Cardiac muscle cell (in vitro differentiated cells and primary cell): ENCODE results near the gene SNX25. TPM values are rescaled to one million over a fixed set of nuclear protein-coding genes. Genes with fewer than 3 reads are reported as not detected.

Experiments used
- DNase-seq, 2 donors: peaks; one replicate each; pipeline versions ENCODE4 v3.0.0 to v3.0.0-alpha.2; 2010 to 2017; ENCODE audit warnings: low read depth in 1 of 2, low spot score in 1 of 2
- H3K27ac ChIP-seq: fragments of 200-600 bp; sonication (generic); 2 replicates; pipeline ENCODE4 v1.5.1; 2016
- H3K27me3 ChIP-seq: fragments of 200-600 bp; sonication (generic); 2 replicates; pipeline ENCODE4 v1.6.0; 2016; ENCODE audit warnings: control low read depth
- H3K36me3 ChIP-seq: fragments of 200-600 bp; sonication (generic); 2 replicates; pipeline ENCODE4 v1.5.1; 2016; ENCODE audit warnings: control low read depth
- H3K4me1 ChIP-seq: fragments of 200-600 bp; sonication (generic); 2 replicates; pipeline ENCODE4 v1.8.1; 2017; ENCODE audit warnings: low read depth, mild to moderate bottlenecking, mixed run types
- H3K4me3 ChIP-seq: fragments of 200-600 bp; sonication (generic); 2 replicates; pipeline ENCODE4 v1.5.1; 2016; ENCODE audit warnings: mild to moderate bottlenecking
- H3K9me3 ChIP-seq: fragments of 200-600 bp; sonication (generic); 2 replicates; pipeline ENCODE4 v1.5.1; 2017; ENCODE audit warnings: low read depth, mild to moderate bottlenecking, control low read depth
- CTCF ChIP-seq: IDR thresholded peaks from 2 replicates; pipeline ENCODE4 v1.5.1; 2012; ENCODE audit warnings: low read depth, mild to moderate bottlenecking, low read length
- polyA plus RNA-seq: library from polyadenylated mRNA; unstranded; fragments of >200 nt; fragmentation: Nextera tagmentation; extraction: Ambion mirVana; gene quantifications from 2 replicates; pipeline ENCODE4 v1.2.1, GENCODE V29; 2016
- total RNA-seq: library from RNA; depleted of rRNA; stranded (reverse); fragments of >200 nt; gene quantifications from 2 replicates; pipeline ENCODE4 v1.2.3, GENCODE V29; 2016

SNX25 gene
- total and polyA plus RNA-seq, 2 experiments from 2014 or later, result 19.7 to 20.9 TPM

- H3K27ac ChIP-seq, result no peak overlapping the region
- no peak for TF ChIP-seq CTCF
- peaks cover 8% of the 10 kb centered on the region for H3K4me1 ChIP-seq
- H3K27me3 ChIP-seq, result no peaks in the 10 kb centered on the region
- no peak overlapping the region for H3K4me3 ChIP-seq
- peaks cover 4% of the 10 kb centered on the region for H3K36me3 ChIP-seq
- DNase-seq, result no peak
- no peaks in the 10 kb centered on the region for H3K9me3 ChIP-seq
These were observed 147.8 kb downstream of the SNX25 start for GRCh38 chr4:185357211-185357610.

- no peak overlapping the region for H3K27ac ChIP-seq
- peaks cover 8% of the 10 kb centered on the region for H3K4me1 ChIP-seq
- TF ChIP-seq CTCF, result no peak
- H3K36me3 ChIP-seq, result peaks cover 4% of the 10 kb centered on the region
- no peaks in the 10 kb centered on the region for H3K9me3 ChIP-seq
- DNase-seq, result no peak
- no peak overlapping the region for H3K4me3 ChIP-seq
- no peaks in the 10 kb centered on the region for H3K27me3 ChIP-seq
These were observed 148.5 kb downstream of the SNX25 start for GRCh38 chr4:185357733-185358440.

GRCh38 chr4:185358514-185358913, 149.1 kb downstream of the SNX25 start:
- DNase-seq, result no peak
- Histone ChIP-seq H3K9me3 (no peaks in the 10 kb centered on the region), H3K27me3 (no peaks in the 10 kb centered on the region), H3K4me1 (peaks cover 8% of the 10 kb centered on the region), H3K4me3 (no peak overlapping the region), H3K36me3 (peaks cover 4% of the 10 kb centered on the region), H3K27ac (no peak overlapping the region)
- no peak for TF ChIP-seq CTCF

DNA sequence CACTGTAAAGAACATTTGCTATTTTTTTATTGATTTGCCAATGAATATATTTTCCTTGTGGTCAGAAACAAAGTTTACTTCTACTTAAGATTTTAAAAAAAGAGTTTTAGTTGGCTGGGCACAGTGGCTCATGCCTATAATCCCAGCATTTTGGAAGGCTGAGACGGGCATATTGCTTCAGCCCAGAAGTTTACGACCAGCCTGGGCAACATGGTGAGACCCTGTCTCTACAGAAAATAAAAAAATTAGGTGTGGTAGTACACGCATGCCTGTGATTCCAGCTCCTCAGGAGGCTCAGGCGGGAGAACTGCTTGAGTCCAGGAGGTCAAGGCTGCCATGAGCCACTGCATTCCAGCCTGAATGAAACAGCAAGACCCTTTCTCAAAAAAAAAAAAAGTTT, 149.6 kb downstream of the SNX25 start:
- no peak overlapping the region for H3K27ac ChIP-seq
- no peak for TF ChIP-seq CTCF
- DNase-seq, result no peak
- peaks cover 4% of the 10 kb centered on the region for H3K36me3 ChIP-seq
- H3K27me3 ChIP-seq, result no peaks in the 10 kb centered on the region
- H3K4me3 ChIP-seq, result no peak overlapping the region
- no peaks in the 10 kb centered on the region for H3K9me3 ChIP-seq
- H3K4me1 ChIP-seq, result peaks cover 8% of the 10 kb centered on the region

DNA sequence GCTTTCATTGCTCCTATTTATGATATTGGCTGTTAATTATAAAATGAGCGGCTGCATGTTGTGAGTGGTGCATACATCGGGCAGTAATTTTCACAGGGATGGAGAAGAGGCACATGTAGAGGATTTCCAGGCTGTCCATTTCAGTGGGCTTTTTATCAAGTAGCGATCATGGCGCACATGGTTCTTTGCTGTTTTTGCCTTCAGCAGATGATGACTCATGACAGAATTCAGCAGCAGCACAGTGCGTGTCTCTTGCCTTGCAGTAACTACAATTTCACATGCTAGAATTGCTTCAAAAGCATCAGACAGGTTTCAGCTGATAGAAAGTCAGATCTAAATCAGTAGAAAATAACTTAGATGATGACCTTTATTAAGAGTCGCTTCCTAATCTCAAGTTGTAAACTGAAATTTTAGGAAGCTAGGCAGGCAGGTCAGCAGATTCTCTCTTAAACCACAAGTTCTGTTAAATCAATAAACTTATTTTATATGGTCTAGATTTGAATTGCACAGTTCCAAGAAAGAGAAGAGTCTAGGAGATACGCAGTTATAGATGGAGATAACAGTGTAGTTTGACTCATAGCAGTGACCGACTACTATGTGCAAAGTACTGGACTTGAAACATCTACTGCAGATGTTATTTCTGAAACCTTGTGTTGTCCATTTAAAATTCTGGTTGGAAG, 150.5 kb downstream of the SNX25 start:
- no peak for TF ChIP-seq CTCF
- no peaks in the 10 kb centered on the region for H3K27me3 ChIP-seq
- peak in 1 of 2 donors; percentile 34 for DNase-seq
- no peak overlapping the region for H3K27ac ChIP-seq
- H3K4me1 ChIP-seq, result peaks cover 8% of the 10 kb centered on the region
- H3K4me3 ChIP-seq, result no peak overlapping the region
- H3K9me3 ChIP-seq, result no peaks in the 10 kb centered on the region
- peaks cover 4% of the 10 kb centered on the region for H3K36me3 ChIP-seq
